GM18519 (cell line): Measurements from ENCODE around the gene HOTAIR.

Experiments
- ATAC-seq: cut with Tn5 transposase; IDR thresholded peaks from one replicate; pipeline ENCODE4 v1.9.1; 2021; ENCODE audit warnings: mild to moderate bottlenecking, moderate library complexity; ENCODE audit not compliant: unreplicated experiment, low FRiP score

Gene HOTAIR

DNA sequence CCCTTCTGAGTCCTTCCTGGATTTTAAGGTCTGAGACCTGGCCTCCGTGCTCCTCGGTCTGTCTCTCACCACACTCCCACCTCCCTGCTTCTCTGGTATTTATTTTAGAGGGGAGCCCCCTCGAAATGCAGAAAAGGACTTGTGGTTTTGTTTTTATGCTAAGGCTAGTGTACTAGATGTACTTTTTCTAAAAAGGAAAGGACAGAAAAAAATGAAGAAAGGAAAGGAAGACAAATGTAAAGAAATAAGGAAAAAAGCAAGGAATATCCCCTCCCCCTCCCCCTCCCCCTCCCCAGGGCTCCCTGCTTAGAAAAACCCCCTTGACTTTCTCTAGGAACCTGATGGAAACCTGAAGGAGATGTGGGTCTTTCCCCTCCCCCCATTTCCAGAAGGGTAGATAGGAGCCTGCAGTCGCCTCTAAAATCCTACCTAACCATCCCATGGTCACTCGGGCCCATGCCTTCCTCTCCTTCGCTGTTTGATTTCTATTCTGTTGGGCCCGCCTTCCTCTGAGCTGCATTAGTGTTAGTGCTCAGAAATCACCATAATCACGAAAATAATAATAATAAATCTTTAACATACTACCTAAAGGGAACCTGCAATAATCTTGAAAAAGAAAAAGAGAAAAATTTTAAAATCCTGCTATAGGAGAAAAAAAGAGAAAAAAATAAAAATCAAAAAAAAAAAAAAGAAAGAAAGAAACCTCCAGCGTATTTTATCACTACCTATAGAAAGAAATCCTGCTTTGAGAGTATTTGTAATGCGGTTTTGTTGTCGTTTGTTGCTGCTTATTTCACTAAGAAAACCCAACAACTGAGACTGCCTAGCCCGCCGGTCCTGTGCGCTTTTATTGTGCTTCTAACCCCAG is 37.1 kb upstream of the HOTAIR start:
- no peak for ATAC-seq

GRCh38 chr12:54010972-54011664 is 36.4 kb upstream of the HOTAIR start:
- ATAC-seq, result no peak

GRCh38 chr12:54010053-54010971 is 35.6 kb upstream of the HOTAIR start:
- ATAC-seq, result no peak

DNA sequence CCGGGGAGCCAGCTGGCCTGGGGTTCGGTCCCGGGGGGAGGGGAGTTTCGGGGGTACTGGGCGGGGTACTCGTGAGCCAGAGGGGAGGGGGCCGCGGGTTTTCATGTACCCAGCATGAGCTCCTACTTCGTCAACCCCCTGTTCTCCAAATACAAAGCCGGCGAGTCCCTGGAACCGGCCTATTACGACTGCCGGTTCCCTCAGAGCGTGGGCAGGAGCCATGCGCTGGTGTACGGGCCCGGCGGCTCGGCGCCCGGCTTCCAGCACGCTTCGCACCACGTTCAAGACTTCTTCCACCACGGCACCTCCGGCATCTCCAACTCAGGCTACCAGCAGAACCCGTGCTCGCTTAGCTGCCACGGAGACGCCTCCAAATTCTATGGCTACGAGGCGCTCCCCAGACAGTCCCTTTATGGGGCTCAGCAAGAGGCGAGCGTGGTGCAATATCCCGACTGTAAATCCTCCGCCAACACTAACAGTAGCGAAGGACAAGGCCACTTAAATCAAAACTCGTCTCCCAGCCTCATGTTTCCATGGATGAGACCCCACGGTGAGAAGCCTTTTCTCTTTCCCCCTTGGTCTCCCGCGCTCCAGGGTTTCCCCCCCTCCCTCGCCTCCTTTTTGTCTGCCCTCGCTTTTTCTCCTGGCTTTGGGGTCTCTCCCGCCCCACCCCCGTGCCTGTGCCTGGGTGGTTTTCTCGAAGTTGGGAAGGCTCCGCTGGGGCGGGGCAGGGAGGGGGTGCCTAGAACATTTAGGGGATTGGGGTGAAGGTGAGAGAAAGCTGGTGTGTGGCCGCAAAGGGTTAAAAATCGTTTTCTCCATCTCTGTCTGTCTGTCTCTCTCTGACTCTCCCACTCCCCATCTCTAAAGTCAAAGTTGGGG is 34.7 kb upstream of the HOTAIR start:
- ATAC-seq, result no peak

GRCh38 chr12:54008260-54008552 is 33.5 kb upstream of the HOTAIR start:
- ATAC-seq, result no peak

DNA sequence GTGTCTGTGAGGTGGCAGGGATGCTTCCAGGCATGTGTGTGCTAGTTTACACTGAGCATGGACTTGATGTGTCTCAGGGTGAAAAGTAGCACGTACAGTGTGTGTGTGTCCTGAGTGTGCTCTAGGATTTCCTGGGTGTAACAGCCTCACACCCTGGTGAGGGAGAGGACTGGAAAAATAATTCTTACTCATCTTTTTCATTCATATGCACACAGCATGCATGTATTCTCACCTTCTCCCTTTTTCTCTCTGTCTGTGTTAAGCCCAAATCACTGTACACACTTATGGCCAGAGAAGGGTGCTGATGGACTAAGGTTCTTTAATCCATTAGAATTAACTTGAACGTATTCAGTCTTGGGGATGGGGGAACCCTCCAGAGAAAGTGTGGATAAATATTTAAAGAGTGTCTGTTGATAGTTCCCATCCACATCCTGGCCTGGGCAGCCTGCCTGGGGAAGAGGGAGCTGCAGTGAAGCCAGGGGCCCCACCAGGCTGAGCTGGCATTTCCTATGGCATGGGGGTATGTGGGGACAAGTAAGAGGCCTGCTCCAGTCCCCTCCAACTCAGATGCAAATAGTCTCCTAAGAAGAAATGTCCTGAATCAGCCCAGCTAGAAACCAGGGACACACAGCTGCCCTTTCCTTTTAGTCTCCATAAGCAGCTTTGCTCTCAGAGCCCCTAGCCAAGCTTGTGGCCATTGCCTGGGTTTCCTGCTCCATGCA is 32.9 kb upstream of the HOTAIR start:
- no peak for ATAC-seq

GRCh38 chr12:54006559-54007220 is 31.9 kb upstream of the HOTAIR start:
- ATAC-seq, result no peak

- no peak for ATAC-seq
Observed at GRCh38 chr12:54005853-54006558, 31.3 kb upstream of the HOTAIR start.

DNA sequence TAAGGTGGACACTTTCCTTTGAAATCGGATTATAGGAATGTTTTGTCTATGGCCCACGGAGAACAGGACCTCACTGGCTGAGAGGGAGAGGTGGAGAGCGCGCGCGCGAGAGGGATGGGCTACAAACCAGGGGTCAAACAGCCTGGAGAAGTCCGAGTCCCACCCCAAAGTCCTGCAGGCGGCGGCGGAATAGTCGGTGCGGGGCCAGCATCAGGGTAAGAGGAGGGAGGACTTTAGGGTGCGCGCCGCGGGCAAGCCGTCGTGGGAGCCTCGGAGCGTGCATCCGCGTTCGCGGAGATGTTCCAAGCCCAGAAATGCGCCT is 30.7 kb upstream of the HOTAIR start:
- no peak for ATAC-seq

GRCh38 chr12:54004841-54005530 is 30.2 kb upstream of the HOTAIR start:
- ATAC-seq, result no peak

- ATAC-seq, result no peak
Observed at GRCh38 chr12:54004063-54004840, 29.5 kb upstream of the HOTAIR start.

- no peak for ATAC-seq
Observed at GRCh38 chr12:54003625-54004024, 28.9 kb upstream of the HOTAIR start.

GRCh38 chr12:54002915-54003389 is 28.2 kb upstream of the HOTAIR start:
- no peak for ATAC-seq

DNA sequence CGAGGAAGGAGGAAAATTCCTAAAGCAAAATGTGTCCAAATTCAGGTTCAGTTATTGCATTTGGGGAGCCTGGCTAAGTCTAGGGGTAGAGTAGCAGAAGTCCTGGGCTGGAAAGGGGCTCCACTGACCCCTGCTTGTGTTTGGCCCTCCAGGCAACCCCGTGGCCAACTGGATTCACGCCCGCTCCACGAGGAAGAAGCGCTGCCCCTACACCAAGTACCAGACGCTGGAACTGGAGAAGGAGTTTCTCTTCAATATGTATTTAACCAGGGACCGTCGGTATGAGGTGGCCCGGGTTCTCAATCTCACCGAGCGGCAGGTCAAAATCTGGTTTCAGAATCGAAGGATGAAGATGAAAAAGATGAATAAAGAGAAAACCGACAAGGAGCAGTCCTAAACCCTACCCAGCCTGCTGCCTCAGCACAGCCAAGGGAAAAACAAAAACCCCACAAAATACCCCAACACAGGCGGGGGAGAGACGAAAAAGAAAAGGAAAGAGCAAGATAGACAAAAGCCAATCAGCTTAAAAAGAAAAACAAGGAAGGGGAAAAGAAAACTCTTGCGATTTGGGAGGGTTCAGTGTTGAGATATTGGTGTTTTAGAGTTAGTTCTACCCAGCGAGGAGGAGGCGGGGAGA is 27.6 kb upstream of the HOTAIR start:
- ATAC-seq, result no peak

GRCh38 chr12:54001283-54002187 is 26.8 kb upstream of the HOTAIR start:
- no peak for ATAC-seq
